K562 (cell line): ENCODE data around the gene FBLIM1. TPM values are rescaled to one million over a fixed set of nuclear protein-coding genes. Genes with fewer than 3 reads are reported as not detected.

Source experiments
- CBX5 ChIP-seq: IDR thresholded peaks from 2 replicates; pipeline ENCODE4 v1.6.1; 2014; ENCODE audit warnings: low read depth, borderline replicate concordance
- DPF2 ChIP-seq: fragments of 450-650 bp; IDR thresholded peaks from 2 replicates; pipeline ENCODE4 v1.6.1; 2016
- ERF ChIP-seq: fragments of 450-650 bp; formaldehyde crosslinking; IDR thresholded peaks from 2 replicates; pipeline ENCODE4 v1.4.0; 2020; ENCODE audit warnings: mild to moderate bottlenecking, mixed read lengths
- HNRNPL ChIP-seq: fragments of 200-400 bp; formaldehyde crosslinking; IDR thresholded peaks from 2 replicates; pipeline ENCODE4 v1.6.1; 2017; ENCODE audit warnings: low read depth, mild to moderate bottlenecking, low read length
- LEF1 ChIP-seq: fragments of 450-650 bp; IDR thresholded peaks from 2 replicates; pipeline ENCODE4 v1.6.1; 2016; ENCODE audit warnings: mild to moderate bottlenecking
- MGA ChIP-seq: fragments of 450-650 bp; IDR thresholded peaks from 2 replicates; pipeline ENCODE4 v1.6.1; 2016; ENCODE audit warnings: mild to moderate bottlenecking, moderate library complexity
- TAF9B ChIP-seq: fragments of 450-650 bp; IDR thresholded peaks from 2 replicates; pipeline ENCODE4 v1.6.1; 2018; ENCODE audit warnings: mild to moderate bottlenecking; ENCODE audit not compliant: partially characterized antibody
- TEAD4 ChIP-seq, 2 experiments: sonication (generic) in 1 of 2; formaldehyde crosslinking in 1 of 2; IDR thresholded peaks; 2 replicates each; pipeline versions ENCODE4 v1.6.1 to v1.8.0; 2012 to 2022; ENCODE audit warnings: borderline replicate concordance in 1 of 2, inconsistent platforms in 1 of 2, low read length in 1 of 2, mild to moderate bottlenecking in 1 of 2, missing genetic modification reagents in 1 of 2
- polyA plus RNA-seq, 8 experiments: library from polyadenylated mRNA; depleted of rRNA in 4 of 8; stranded (reverse) in 5 of 8; unstranded in 3 of 8; fragments of >200 nt; fragmentation: Nextera tagmentation in 2 of 8; fragmentation: Illumina TruSeq in 1 of 8; extraction: Ambion mirVana in 2 of 8; extraction: Trizol in 1 of 8; gene quantifications; 2 replicates each; pipeline versions ENCODE4 v1.2.1 to v1.2.3, GENCODE V29; 2011 to 2014; ENCODE audit warnings: inconsistent platforms in 1 of 8, missing spikeins in 1 of 8
- total RNA-seq, 7 experiments: library from RNA; depleted of rRNA in 6 of 7; stranded (reverse); fragments of >200 nt in 6 of 7; fragmentation: Illumina TruSeq in 2 of 7; extraction: Trizol in 2 of 7; gene quantifications; 2 replicates each; pipeline versions ENCODE4 v1.2.1 to v1.2.3, GENCODE V29; 2011 to 2021; ENCODE audit warnings: low replicate concordance in 1 of 7
- TF ChIP-seq, protein P1 (sequence below): fragments of 250-450 bp; sonication (Bioruptor Pico); IDR thresholded peaks from 2 replicates; pipeline ENCODE4 v1.5.0; 2021; ENCODE audit warnings: mild to moderate bottlenecking, moderate library complexity
- TF ChIP-seq, protein P2 (sequence below), 2 experiments: fragments of 250-450 bp in 1 of 2; fragments of 450-650 bp in 1 of 2; sonication (Bioruptor Pico) in 1 of 2; IDR thresholded peaks; 2 replicates each; pipeline versions ENCODE4 v1.6.1 to v1.8.0; 2016 to 2021; ENCODE audit warnings: mild to moderate bottlenecking in 2 of 2, moderate library complexity in 2 of 2, missing compliant biosample characterization in 1 of 2, missing genetic modification characterization in 1 of 2

Gene FBLIM1
- total and polyA plus RNA-seq, 9 of the 15 experiments (the other 6 are each of a cell fraction or from before 2014, with no cell fraction given) = 0.14 to 0.24 TPM; not detected in 7

- TF ChIP-seq, protein P1, sequence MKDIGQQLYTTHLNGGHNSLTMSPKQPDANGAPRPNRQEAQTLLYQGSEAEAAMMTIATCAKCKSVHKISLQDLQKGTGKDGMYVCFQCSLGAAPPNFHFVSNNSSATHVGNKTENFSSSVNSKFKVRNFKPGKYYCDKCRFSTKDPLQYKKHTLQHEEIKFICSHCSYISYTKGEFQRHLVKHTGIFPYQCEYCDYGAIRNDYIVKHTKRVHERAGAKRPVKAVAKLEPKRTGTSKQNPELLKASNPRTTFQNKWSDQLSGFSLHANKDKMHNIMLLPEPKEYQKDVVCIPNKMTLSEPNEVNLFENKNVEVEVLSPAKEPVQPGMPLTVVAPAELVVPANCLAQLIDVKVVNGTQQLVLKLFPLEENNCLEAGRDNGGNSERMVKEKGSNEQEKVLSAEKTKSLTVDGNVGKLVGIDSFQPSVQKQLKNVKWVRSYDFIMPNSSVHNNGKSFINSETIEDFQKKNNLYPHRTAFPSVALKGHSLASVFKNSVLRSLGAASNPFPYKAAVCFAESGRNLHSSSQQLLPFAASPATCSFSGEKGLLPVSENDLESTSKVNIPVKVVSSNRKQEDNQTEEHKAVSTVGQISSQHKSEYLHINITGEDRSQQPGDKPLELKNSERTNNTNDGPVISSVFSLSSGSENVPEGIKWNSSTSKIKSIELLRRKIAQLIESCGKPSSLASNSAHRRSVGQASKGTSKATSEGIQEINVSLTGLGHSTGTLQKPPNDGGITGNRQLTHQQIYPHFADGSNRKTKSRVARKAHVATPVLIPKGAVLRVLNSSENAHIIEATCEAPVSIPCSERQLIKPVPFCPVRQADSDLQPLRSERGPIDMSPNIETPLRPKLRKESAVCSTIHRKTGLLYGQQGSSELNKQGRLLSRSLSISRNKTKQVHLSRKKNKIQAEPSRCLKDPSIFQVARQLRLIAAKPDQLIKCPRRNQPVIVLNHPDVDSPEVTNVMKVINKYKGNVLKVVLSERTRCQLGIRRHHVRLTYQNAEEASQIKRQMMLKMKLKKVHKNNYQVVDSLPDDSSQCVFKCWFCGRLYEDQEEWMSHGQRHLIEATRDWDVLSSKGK (CRISPR knock-in tag) = no peak
- TF ChIP-seq CBX5 (no peak), TEAD4 (IDR thresholded peaks at IDR 0.05; ENCODE audit: low read length) (peak; percentile 53; the same call in 1 of the 2 replicates), TEAD4 (CRISPR knock-in tag; IDR thresholded peaks at IDR 0.05; ENCODE audit: borderline replicate concordance) (no peak), MGA (peak; percentile 22; the same call in 1 of the 2 replicates), HNRNPL (no peak), ERF (CRISPR knock-in tag) (no peak), TAF9B (no peak), LEF1 (peak; percentile 69), DPF2 (peak; percentile 14; the same call in 1 of the 2 replicates)
- TF ChIP-seq, protein P2, sequence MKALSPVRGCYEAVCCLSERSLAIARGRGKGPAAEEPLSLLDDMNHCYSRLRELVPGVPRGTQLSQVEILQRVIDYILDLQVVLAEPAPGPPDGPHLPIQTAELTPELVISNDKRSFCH (CRISPR knock-in tag; IDR thresholded peaks at IDR 0.05) = no peak
- TF ChIP-seq, protein P2 (tag; IDR thresholded peaks at IDR 0.05) = 0 out of 2 replicates have a peak, but pooled peaks have one; percentile 17
Observed at GRCh38 chr1:15799928-15800835, 41.6 kb downstream of the FBLIM1 start (continued).
